B cell (primary cell): Measurements from ENCODE around the gene NECAB2. TPM values are rescaled to one million over a fixed set of nuclear protein-coding genes. Genes with fewer than 3 reads are reported as not detected.

ENCODE experiments used
- ATAC-seq: fragments of 200-7000 bp; cut with Tn5 transposase; one replicate; pipeline ENCODE4 v1.10.0; 2021; ENCODE audit warnings: low read depth, mild to moderate bottlenecking, moderate number of reproducible peaks, moderate library complexity
- CTCF ChIA-PET: fragments of 350-600 bp; sonication (Branson Sonifier 250); formaldehyde crosslinking; loops from one replicate; lab custom pipeline; 2021; ENCODE audit warnings: antibody characterized with exemption, inconsistent platforms; lab: Charles Lee
- POLR2A ChIA-PET: fragments of 350-600 bp; sonication (Branson Sonifier 250); formaldehyde crosslinking; loops from one replicate; lab custom pipeline; 2021; ENCODE audit warnings: antibody characterized with exemption; lab: Charles Lee
- DNase-seq: peaks from one replicate; pipeline ENCODE4 v3.0.0; 2013
- H2AFZ ChIP-seq: 2 replicates; pipeline ENCODE4 v1.6.1; 2012; ENCODE audit warnings: mild to moderate bottlenecking, low read depth, low read length; ENCODE audit not compliant: insufficient read depth, poor library complexity, severe bottlenecking
- H3K27ac ChIP-seq, 2 donors: 1 replicate in 1 of 2; 2 replicates in 1 of 2; pipeline ENCODE4 v1.5.1; 2012 to 2013; ENCODE audit warnings: low read length in 2 of 2, mild to moderate bottlenecking in 2 of 2, moderate library complexity in 1 of 2
- H3K27me3 ChIP-seq, 4 experiments: fragments of 200-600 bp in 1 of 4; sonication (generic) in 1 of 4; replicated peaks in 1 of 4; 1 replicate in 2 of 4; 2 replicates in 2 of 4; pipeline versions ENCODE4 v1.6.1 to v1.7.0; 2013 to 2016; ENCODE audit warnings: low read length in 3 of 4, mild to moderate bottlenecking in 2 of 4, mixed read lengths in 1 of 4, moderate library complexity in 1 of 4; ENCODE audit not compliant: insufficient read depth in 4 of 4, control insufficient read depth in 3 of 4; ENCODE audit errors: control extremely low read depth in 1 of 4
- H3K36me3 ChIP-seq, 2 experiments: replicated peaks in 1 of 2; 1 replicate in 1 of 2; 2 replicates in 1 of 2; pipeline versions ENCODE4 v1.6.1 to v1.7.1; 2013; ENCODE audit warnings: low read length in 1 of 2; ENCODE audit not compliant: insufficient read depth in 2 of 2, control insufficient read depth in 1 of 2; ENCODE audit errors: control extremely low read depth in 1 of 2, extremely low read depth in 1 of 2
- H3K4me1 ChIP-seq, 2 donors: fragments of 200-600 bp in 1 of 2; sonication (generic) in 1 of 2; 1 replicate in 1 of 2; 2 replicates in 1 of 2; pipeline versions ENCODE4 v1.5.1 to v1.6.1; 2013 to 2017; ENCODE audit warnings: low read length in 2 of 2; ENCODE audit not compliant: control insufficient read depth in 2 of 2, insufficient read depth in 2 of 2
- H3K4me2 ChIP-seq: replicated peaks from 2 replicates; pipeline ENCODE3; 2012; ENCODE audit warnings: mild to moderate bottlenecking, low read depth, low read length; ENCODE audit not compliant: poor library complexity, severe bottlenecking
- H3K4me3 ChIP-seq, 5 experiments: fragments of 200-600 bp in 1 of 5; sonication (generic) in 1 of 5; 1 replicate in 3 of 5; 2 replicates in 2 of 5; pipeline versions ENCODE4 v1.5.1 to v1.7.0; 2011 to 2016; ENCODE audit warnings: low read length in 4 of 5, mild to moderate bottlenecking in 4 of 5, low read depth in 2 of 5, control low read depth in 1 of 5, moderate library complexity in 1 of 5; ENCODE audit not compliant: insufficient read depth in 1 of 5; ENCODE audit errors: control extremely low read depth in 1 of 5, extremely low read depth in 1 of 5
- H3K79me2 ChIP-seq: fragments of 200-600 bp; sonication (generic); one replicate; pipeline ENCODE4 v1.6.0; 2016; ENCODE audit warnings: low read length; ENCODE audit not compliant: control insufficient read depth, insufficient read depth
- H3K9ac ChIP-seq: fragments of 200-600 bp; sonication (generic); 2 replicates; pipeline ENCODE4 v1.6.1; 2017; ENCODE audit warnings: mild to moderate bottlenecking, low read length, moderate library complexity
- H3K9me3 ChIP-seq, 3 donors: one replicate each; pipeline versions ENCODE4 v1.6.1 to v1.7.1; 2013; ENCODE audit warnings: low read length in 2 of 3; ENCODE audit not compliant: control insufficient read depth in 2 of 3, insufficient read depth in 1 of 3; ENCODE audit errors: control extremely low read depth in 1 of 3
- H4K20me1 ChIP-seq: 2 replicates; pipeline ENCODE4 v1.6.0; 2012; ENCODE audit warnings: mild to moderate bottlenecking, low read length; ENCODE audit not compliant: insufficient read depth, control insufficient read depth, poor library complexity, severe bottlenecking
- H3K27ac Mint-ChIP-seq: one replicate; pipeline ENCODE4 v1.8.0; 2021; ENCODE audit warnings: mixed read lengths
- H3K27me3 Mint-ChIP-seq: one replicate; pipeline ENCODE4 v1.8.0; 2021; ENCODE audit warnings: mixed read lengths
- H3K4me1 Mint-ChIP-seq: one replicate; pipeline ENCODE4 v1.8.0; 2021; ENCODE audit warnings: mixed read lengths
- H3K4me3 Mint-ChIP-seq: one replicate; pipeline ENCODE4 v1.8.0; 2021; ENCODE audit warnings: mixed read lengths
- H3K9me3 Mint-ChIP-seq: one replicate; pipeline ENCODE4 v1.8.0; 2022; ENCODE audit warnings: mixed read lengths; ENCODE audit not compliant: insufficient read depth
- EZH2 ChIP-seq: IDR thresholded peaks from 2 replicates; pipeline ENCODE4 v1.6.1; 2012; ENCODE audit warnings: borderline replicate concordance, low read depth, mild to moderate bottlenecking, moderate library complexity, low read length; ENCODE audit not compliant: insufficient read depth, poor library complexity, severe bottlenecking
- WGBS: methylation state at CpG from one replicate; pipeline ENCODE4 v1.1.5; 2013; ENCODE audit warnings: missing lambda C conversion rate; ENCODE audit not compliant: insufficient coverage; 5-methylcytosine and 5-hydroxymethylcytosine counted together
- intact Hi-C: fragments of 100-400 bp; cut with micrococcal nuclease; formaldehyde crosslinking; loops from one replicate; pipeline ENCODE4 v1.10.0; 2022
- polyA plus RNA-seq: library from polyadenylated mRNA; depleted of rRNA; stranded (reverse); fragments of >200 nt; gene quantifications from 2 replicates; pipeline ENCODE4 v1.2.3, GENCODE V29; 2012
- total RNA-seq, 2 donors: library from RNA; stranded (reverse); fragments of 120-200 nt in 1 of 2; gene quantifications; 1 replicate in 1 of 2; 2 replicates in 1 of 2; pipeline versions ENCODE4 v1.2.3 to v1.2.4, GENCODE V29; 2013 to 2022
- TF ChIP-seq, protein P1 (sequence below): fragments of 200-600 bp; IDR thresholded peaks from one replicate; pipeline ENCODE4 v1.8.0; 2022; ENCODE audit warnings: antibody characterized with exemption, mild to moderate bottlenecking

Gene NECAB2
- total and polyA plus RNA-seq, 2 donors (not counting 1 experiment from before 2014, with no cell fraction given) = not detected

DNA sequence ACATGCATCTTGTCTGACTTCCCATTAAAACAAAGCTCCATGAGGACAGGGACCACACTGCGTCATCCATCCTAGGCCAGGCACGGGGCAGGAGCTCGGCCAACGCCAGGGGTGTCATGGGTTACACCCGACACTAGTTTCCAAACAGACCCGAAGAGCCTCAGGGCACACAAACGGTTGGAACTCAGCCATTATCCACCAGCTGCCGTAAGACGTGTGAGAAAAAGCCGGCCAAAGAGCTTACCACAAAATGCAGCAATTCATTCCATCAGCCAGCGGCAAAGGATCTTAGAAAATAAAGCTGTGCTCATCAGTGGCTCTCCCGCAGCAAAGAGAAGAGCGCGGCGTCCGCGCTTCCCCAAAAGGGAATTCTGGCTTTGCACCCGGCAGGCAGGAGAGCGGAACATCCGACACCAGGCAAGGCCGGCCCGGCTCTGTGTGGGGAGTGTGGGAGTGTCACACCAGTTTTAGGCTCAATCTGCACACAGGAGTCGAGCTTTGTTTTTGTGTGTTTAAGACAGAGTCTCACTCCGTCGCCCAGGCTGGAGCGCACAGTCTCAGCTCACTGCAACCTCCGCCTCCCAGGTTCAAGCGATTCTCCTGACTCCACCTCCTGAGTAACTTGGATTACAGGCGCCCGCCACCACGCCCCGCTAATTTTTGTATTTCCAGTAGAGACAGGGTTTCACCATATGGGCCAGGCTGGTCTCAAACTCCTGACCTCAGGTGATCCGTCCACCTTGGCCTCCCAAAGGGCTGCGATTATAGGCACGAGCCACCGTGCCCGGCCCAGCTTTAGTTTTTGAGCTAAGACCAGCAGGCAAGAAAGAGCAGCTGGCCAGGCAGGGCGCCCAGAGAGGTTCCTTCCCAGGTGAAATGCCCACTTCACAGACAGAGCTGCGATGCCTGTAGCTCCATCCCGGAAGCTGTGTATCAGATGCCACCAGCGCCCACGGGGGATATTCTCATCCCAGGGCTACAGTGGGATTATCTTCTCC, 73.1 kb downstream of the NECAB2 start:
- Histone ChIP-seq H3K4me1 (no peaks in the 10 kb centered on the region), H3K9ac (no peak overlapping the region), H4K20me1 (no peaks in the 10 kb centered on the region), H3K9me3 (peaks cover 0 to 12% (median 0%) of the 10 kb centered on the region in 3 donors), H3K79me2 (no peaks in the 10 kb centered on the region), H3K27ac (no peak overlapping the region), H3K4me2 (no peak overlapping the region), H3K27me3 (peaks cover 0 to 23% (median 3%) of the 10 kb centered on the region in 4 experiments), H3K36me3 (no peaks in the 10 kb centered on the region), H3K4me3 (no peak overlapping the region), H2AFZ (no peak overlapping the region)
- ATAC-seq (no peak), DNase-seq (no peak)
- Mint-ChIP-seq H3K4me1 (no peaks in the 10 kb centered on the region), H3K4me3 (no peak overlapping the region), H3K27ac (no peak overlapping the region), H3K27me3 (peaks cover 37% of the 10 kb centered on the region), H3K9me3 (no peaks in the 10 kb centered on the region)
- CTCF ChIA-PET = no interaction called here
- POLR2A ChIA-PET = interaction anchor here (0.7 kb wide), 1 partner anchor 68 kb away, joined by 5 read pairs; no protein-coding TSS in a partner anchor
- WGBS = 86% methylated on average over 42 of the region's 42 CpGs
- intact Hi-C loops = no loop called here
- no peak for TF ChIP-seq EZH2
- TF ChIP-seq, protein P1, sequence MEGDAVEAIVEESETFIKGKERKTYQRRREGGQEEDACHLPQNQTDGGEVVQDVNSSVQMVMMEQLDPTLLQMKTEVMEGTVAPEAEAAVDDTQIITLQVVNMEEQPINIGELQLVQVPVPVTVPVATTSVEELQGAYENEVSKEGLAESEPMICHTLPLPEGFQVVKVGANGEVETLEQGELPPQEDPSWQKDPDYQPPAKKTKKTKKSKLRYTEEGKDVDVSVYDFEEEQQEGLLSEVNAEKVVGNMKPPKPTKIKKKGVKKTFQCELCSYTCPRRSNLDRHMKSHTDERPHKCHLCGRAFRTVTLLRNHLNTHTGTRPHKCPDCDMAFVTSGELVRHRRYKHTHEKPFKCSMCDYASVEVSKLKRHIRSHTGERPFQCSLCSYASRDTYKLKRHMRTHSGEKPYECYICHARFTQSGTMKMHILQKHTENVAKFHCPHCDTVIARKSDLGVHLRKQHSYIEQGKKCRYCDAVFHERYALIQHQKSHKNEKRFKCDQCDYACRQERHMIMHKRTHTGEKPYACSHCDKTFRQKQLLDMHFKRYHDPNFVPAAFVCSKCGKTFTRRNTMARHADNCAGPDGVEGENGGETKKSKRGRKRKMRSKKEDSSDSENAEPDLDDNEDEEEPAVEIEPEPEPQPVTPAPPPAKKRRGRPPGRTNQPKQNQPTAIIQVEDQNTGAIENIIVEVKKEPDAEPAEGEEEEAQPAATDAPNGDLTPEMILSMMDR = no peak

DNA sequence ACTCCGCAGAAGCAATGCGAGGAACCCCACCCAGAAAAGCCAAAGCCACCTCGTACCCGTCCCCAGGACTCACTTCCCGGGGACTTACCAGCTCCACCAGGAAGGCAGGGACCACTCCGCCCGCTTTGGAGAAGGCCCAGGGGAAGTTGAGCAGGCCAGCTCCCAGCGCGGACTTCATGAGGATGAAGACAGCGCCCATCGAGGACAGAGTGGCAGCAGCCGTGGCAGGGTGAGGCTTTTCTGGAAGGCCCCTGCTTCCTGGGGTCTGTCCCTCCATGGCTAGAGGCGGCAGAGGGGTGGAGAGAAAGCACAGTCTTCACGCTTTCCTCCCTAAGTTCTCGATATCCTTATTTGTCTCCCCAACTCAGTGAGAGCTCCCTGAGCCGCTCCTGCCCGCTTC, 73.8 kb downstream of the NECAB2 start:
- ATAC-seq = no peak
- Mint-ChIP-seq H3K27me3 (peaks cover 37% of the 10 kb centered on the region), H3K27ac (no peak overlapping the region), H3K4me3 (no peak overlapping the region), H3K9me3 (no peaks in the 10 kb centered on the region), H3K4me1 (no peaks in the 10 kb centered on the region)
- no peak overlapping the region for H3K27ac ChIP-seq
- peaks cover 0 to 23% (median 3%) of the 10 kb centered on the region in 4 experiments for H3K27me3 ChIP-seq
- TF ChIP-seq EZH2 = no peak
- TF ChIP-seq, protein P1 = no peak
- no peaks in the 10 kb centered on the region for H3K4me1 ChIP-seq
- POLR2A ChIA-PET = interaction anchor here (0.7 kb wide), 1 partner anchor 68 kb away, joined by 5 read pairs; no protein-coding TSS in a partner anchor
- intact Hi-C loops = no loop called here
- H3K79me2 ChIP-seq = no peaks in the 10 kb centered on the region
- no peaks in the 10 kb centered on the region for H4K20me1 ChIP-seq
- DNase-seq = no peak
- no peak overlapping the region for H3K9ac ChIP-seq
- no peak overlapping the region for H3K4me2 ChIP-seq
- H3K9me3 ChIP-seq = peaks cover 0 to 5% (median 0%) of the 10 kb centered on the region in 3 donors
- no peaks in the 10 kb centered on the region for H3K36me3 ChIP-seq
- WGBS = 84% methylated on average over 17 of the region's 17 CpGs
- no peak overlapping the region for H2AFZ ChIP-seq
- CTCF ChIA-PET = no interaction called here
- no peak overlapping the region for H3K4me3 ChIP-seq
